Thymus (tissue), 11 donors: ENCODE data around the gene TUBA1A. TPM values are rescaled to one million over a fixed set of nuclear protein-coding genes. Genes with fewer than 3 reads are reported as not detected.
"Not testable (repeated sequence)": the region's sequence is repeated elsewhere in the genome, so short reads cannot be mapped to it uniquely, and the experiment has no call there.

Experiments
- DNase-seq, 9 donors: peaks; one replicate each; pipeline ENCODE4 v3.0.0-alpha.2; 2013; ENCODE audit warnings: low spot score in 9 of 9, low read depth in 6 of 9, missing footprints in 1 of 9
- H3K27ac ChIP-seq, 2 donors: one replicate each; pipeline ENCODE4 v1.5.1; 2013; ENCODE audit warnings: control low read depth in 1 of 2, low read depth in 1 of 2, low read length in 1 of 2, mild to moderate bottlenecking in 1 of 2, moderate library complexity in 1 of 2
- H3K27me3 ChIP-seq, 2 donors: one replicate each; pipeline ENCODE4 v1.5.1; 2013; ENCODE audit warnings: low read length in 1 of 2; ENCODE audit not compliant: control insufficient read depth in 2 of 2, insufficient read depth in 1 of 2
- H3K36me3 ChIP-seq, 2 donors: one replicate each; pipeline ENCODE4 v1.5.1; 2013; ENCODE audit warnings: low read length in 1 of 2, mild to moderate bottlenecking in 1 of 2, moderate library complexity in 1 of 2; ENCODE audit not compliant: control insufficient read depth in 2 of 2, insufficient read depth in 2 of 2
- H3K4me1 ChIP-seq, 2 donors: one replicate each; pipeline ENCODE4 v1.5.1; 2013; ENCODE audit warnings: low read length in 2 of 2; ENCODE audit not compliant: control insufficient read depth in 2 of 2, insufficient read depth in 2 of 2
- H3K4me3 ChIP-seq, 2 donors: one replicate each; pipeline ENCODE4 v1.5.1; 2013; ENCODE audit warnings: low read length in 2 of 2, control low read depth in 1 of 2, mild to moderate bottlenecking in 1 of 2
- H3K9me3 ChIP-seq, 2 donors: one replicate each; pipeline ENCODE4 v1.5.1; 2013; ENCODE audit warnings: low read length in 1 of 2, mild to moderate bottlenecking in 1 of 2; ENCODE audit not compliant: control insufficient read depth in 2 of 2, insufficient read depth in 1 of 2
- WGBS: extraction: QIAGEN DNeasy Blood & Tissue Kit; methylation state at CpG from one replicate; pipeline ENCODE4 v1.1.7; 2013; 5-methylcytosine and 5-hydroxymethylcytosine counted together
- polyA plus RNA-seq: library from polyadenylated mRNA; stranded (reverse); fragments of 200-250 nt; gene quantifications from one replicate; pipeline ENCODE4 v1.2.3, GENCODE V29; 2013
- total RNA-seq: library from RNA; stranded (reverse); fragments of 120-200 nt; gene quantifications from one replicate; pipeline ENCODE4 v1.2.4, GENCODE V29; 2013
- donor health status: healthy.

The TUBA1A gene
- total and polyA plus RNA-seq, 2 donors: 111 to 276 TPM

- not testable (repeated sequence) for H3K36me3 ChIP-seq, DNase-seq, H3K9me3 ChIP-seq, H3K27ac ChIP-seq, H3K27me3 ChIP-seq, H3K4me3 ChIP-seq, H3K4me1 ChIP-seq
- 97% methylated on average over 4 of the region's 4 CpGs for WGBS
Observed at GRCh38 chr12:49193746-49194145, 4.9 kb upstream of the TUBA1A start.

DNA sequence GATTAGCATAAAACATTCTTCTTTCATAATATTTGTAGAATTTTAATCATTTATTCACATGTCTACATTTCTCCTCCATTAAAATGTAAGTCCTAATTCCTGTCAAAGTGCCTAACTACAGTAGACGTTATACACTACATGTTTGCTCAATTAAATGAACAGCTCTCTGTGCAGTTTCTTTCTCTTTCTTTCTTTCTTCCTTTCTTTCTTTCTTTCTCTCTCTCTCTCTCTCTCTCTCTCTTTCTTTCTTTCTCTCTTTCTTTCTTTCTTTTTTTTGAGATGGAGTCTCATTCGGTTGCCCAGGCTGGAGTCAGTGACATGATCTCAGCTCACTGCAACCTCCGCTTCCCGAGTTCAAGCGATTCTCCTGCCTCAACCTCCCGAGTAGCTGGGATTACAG lies 2.6 kb upstream of the TUBA1A start:
- not testable (repeated sequence) for H3K4me3 ChIP-seq, DNase-seq, H3K27me3 ChIP-seq, H3K27ac ChIP-seq, H3K9me3 ChIP-seq, H3K36me3 ChIP-seq
- H3K4me1 ChIP-seq: peaks cover 4 to 12% of the 10 kb centered on the region in 2 donors
- WGBS: 99% methylated on average over 6 of the region's 6 CpGs

- 96% methylated on average over 3 of the region's 3 CpGs for WGBS
- no peaks in the 10 kb centered on the region for H3K27me3 ChIP-seq
- H3K4me3 ChIP-seq: no peak overlapping the region
Observed at GRCh38 chr12:49190974-49191373, 2.1 kb upstream of the TUBA1A start.

DNA sequence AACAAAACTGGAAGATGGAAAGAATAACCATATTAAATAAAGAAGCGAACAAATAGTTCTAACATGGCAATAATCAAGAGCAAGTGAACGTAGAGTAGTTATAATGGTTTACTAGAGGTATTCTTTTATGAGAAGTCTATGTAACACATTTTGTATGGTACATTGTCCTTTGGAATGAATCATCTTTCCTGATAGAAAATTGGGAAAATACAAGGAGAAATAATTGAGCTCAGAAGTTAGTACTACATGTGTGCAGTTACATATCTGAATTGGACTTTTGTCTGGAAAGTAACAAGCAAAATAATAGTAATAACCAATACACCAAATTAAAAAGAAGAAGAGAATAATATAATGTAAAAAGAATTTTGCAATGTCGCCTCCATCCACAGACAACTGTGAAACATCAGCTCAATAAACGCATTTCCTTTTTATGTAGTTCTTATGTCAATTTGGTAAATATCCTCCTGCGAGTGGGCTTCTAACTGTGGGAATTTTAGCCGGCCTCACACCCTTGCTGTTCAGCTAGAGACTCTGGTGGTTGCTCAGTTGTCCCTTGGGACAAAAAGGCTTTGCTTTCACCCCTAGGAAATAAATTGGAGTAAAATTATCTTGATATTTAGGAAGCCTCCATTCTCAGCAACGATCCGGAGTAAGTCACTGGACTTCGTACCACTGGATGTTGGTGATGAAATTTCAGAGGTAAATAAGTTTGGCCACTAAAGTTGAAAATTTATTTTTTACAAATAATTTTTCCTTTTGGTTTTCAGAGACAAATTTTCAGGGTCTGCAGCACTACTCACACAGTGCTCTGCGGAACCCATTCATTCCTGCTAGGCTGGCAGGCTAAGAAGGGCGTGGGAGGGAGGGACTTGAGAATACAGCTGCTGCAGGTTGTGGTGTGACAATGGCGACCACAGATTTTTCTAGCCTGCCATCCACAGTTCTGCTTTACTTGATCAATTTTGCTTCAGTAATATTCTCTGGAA lies 1.1 kb upstream of the TUBA1A start:
- Histone ChIP-seq H3K4me1 (peaks cover 4 to 12% of the 10 kb centered on the region in 2 donors), H3K27me3 (no peaks in the 10 kb centered on the region), H3K36me3 (peaks cover 18% of the 10 kb centered on the region in 2 donors), H3K4me3 (peak overlapping the region in 1 of 2 donors; percentile 72), H3K9me3 (no peaks in the 10 kb centered on the region), H3K27ac (peak overlapping the region; percentile 98 to 99)
- no peak for DNase-seq
- 96% methylated on average over 12 of the region's 12 CpGs for WGBS

More at GRCh38 chr12:49190974-49191373, 2.1 kb upstream of the TUBA1A start:
- Histone ChIP-seq H3K4me1 (peaks cover 4 to 12% of the 10 kb centered on the region in 2 donors), H3K36me3 (peaks cover 9 to 12% of the 10 kb centered on the region in 2 donors), H3K9me3 (no peaks in the 10 kb centered on the region), H3K27ac (no peak overlapping the region)
- no peak for DNase-seq

DNA sequence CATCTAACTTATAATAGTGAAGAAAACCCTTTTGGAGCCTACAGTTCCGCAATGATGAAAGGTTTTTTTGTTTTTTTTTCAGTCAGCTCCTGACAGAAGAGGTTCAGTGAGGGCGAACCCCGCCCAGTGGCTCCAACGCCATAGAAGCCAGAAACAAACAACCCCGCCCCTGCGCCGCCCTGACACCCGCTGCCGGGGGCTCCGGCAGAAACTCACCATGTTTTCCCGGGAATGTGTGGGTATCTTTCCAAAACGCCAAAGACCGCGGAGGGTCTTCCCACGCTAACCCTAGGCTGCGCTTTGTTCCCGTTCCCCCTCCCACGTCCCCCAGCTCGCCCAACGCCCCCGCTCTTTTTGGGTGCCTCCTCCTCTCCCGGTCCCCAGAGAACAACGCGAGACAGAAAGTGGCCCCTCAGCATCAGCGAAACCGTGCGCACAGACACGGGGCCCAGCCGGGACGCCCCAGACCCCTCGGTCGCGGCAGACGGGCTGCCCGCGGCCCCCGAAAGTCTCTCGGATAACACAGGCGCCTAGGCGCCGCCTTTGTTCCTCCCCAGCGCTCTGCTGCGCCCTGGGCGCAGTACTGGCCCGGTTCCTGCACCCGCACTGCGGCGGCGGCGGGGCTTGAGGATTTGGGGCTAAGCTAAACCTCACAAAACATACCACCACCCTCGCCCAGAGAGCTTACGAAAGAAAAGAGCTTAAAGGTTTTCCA lies 522 bp downstream of the TUBA1A start:
- Histone ChIP-seq H3K27me3 (no peaks in the 10 kb centered on the region), H3K36me3 (peaks cover 21 to 28% of the 10 kb centered on the region in 2 donors), H3K9me3 (no peaks in the 10 kb centered on the region), H3K27ac (peak overlapping the region; percentile 98 to 99), H3K4me1 (peaks cover 4 to 12% of the 10 kb centered on the region in 2 donors), H3K4me3 (peak overlapping the region; percentile 72 to 96)
- DNase-seq: peak in 8 of 9 donors; percentile 53 to 90 (median 70)
- WGBS: under 1% methylated on average over 52 of the region's 52 CpGs

GRCh38 chr12:49187184-49187583 lies 1.7 kb downstream of the TUBA1A start:
- H3K27ac ChIP-seq: peak overlapping the region in 1 of 2 donors; percentile 60
- H3K36me3 ChIP-seq: peaks cover 21 to 28% of the 10 kb centered on the region in 2 donors
- H3K27me3 ChIP-seq: no peaks in the 10 kb centered on the region
- DNase-seq: no peak
- no peaks in the 10 kb centered on the region for H3K9me3 ChIP-seq
- peak overlapping the region; percentile 72 to 96 for H3K4me3 ChIP-seq
- H3K4me1 ChIP-seq: peaks cover 4 to 12% of the 10 kb centered on the region in 2 donors
- WGBS: 89% methylated on average over 5 of the region's 5 CpGs

DNA sequence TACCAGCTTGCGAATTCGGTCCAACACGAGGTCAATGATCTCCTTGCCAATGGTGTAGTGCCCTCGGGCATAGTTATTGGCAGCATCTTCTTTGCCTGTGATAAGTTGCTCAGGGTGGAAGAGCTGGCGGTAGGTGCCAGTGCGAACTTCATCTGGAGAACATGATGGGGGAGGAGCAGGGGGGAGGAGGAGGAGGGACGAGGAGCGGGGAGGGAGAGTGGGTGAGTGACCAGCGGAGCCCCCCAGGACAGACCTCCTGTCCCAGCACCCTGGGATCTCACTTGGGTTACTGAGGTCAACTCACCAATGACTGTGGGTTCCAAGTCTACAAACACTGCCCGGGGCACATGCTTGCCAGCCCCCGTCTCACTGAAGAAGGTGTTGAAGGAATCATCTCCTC lies 2.6 kb downstream of the TUBA1A start:
- DNase-seq, H3K9me3 ChIP-seq: not testable (repeated sequence)
- 98% methylated on average over 11 of the region's 11 CpGs for WGBS

GRCh38 chr12:49184697-49185096 lies 4.2 kb downstream of the TUBA1A start:
- WGBS: 98% methylated on average over 1 of the region's 1 CpG

More for the DNA sequence above, 2.6 kb downstream of the TUBA1A start:
- peaks cover 4 to 12% of the 10 kb centered on the region in 2 donors for H3K4me1 ChIP-seq
- not testable (repeated sequence) for H3K4me3 ChIP-seq, H3K27ac ChIP-seq, H3K27me3 ChIP-seq
- H3K36me3 ChIP-seq: peaks cover 21 to 28% of the 10 kb centered on the region in 2 donors

More at GRCh38 chr12:49184697-49185096, 4.2 kb downstream of the TUBA1A start:
- peaks cover 21 to 28% of the 10 kb centered on the region in 2 donors for H3K36me3 ChIP-seq
- H3K27ac ChIP-seq, H3K4me3 ChIP-seq, H3K9me3 ChIP-seq, H3K27me3 ChIP-seq, DNase-seq: not testable (repeated sequence)
- H3K4me1 ChIP-seq: peaks cover 4 to 12% of the 10 kb centered on the region in 2 donors
